HepG2 (cell line): ENCODE data around the gene ZNF391. TPM values are rescaled to one million over a fixed set of nuclear protein-coding genes. Genes with fewer than 3 reads are reported as not detected.

ENCODE experiments used
- AHR ChIP-seq: IDR thresholded peaks from 2 replicates; pipeline ENCODE4 v1.6.1; 2018; ENCODE audit warnings: missing genetic modification reagents, missing compliant biosample characterization
- ETV5 ChIP-seq: IDR thresholded peaks from 2 replicates; pipeline ENCODE4 v1.6.1; 2018; ENCODE audit warnings: missing biosample characterization, missing genetic modification reagents, inconsistent platforms, borderline replicate concordance
- FOXO1 ChIP-seq: sonication (generic); formaldehyde crosslinking; IDR thresholded peaks from 2 replicates; pipeline ENCODE4 v1.4.0; 2020; ENCODE audit warnings: missing genetic modification reagents
- GABPA ChIP-seq, 2 experiments: IDR thresholded peaks; 2 replicates each; pipeline ENCODE4 v1.6.1; 2011 to 2016; ENCODE audit warnings: low read depth in 2 of 2, low read length in 1 of 2, missing biosample characterization in 1 of 2, missing genetic modification characterization in 1 of 2
- HCFC1 ChIP-seq: fragments of 150-350 bp; IDR thresholded peaks from 2 replicates; pipeline ENCODE4 v1.6.1; 2014; ENCODE audit warnings: low read depth, low read length
- HHEX ChIP-seq: IDR thresholded peaks from 2 replicates; pipeline ENCODE4 v1.6.1; 2016; ENCODE audit warnings: control low read depth
- MBD4 ChIP-seq: IDR thresholded peaks from 2 replicates; pipeline ENCODE4 v1.6.1; 2012; ENCODE audit warnings: low read length, inconsistent platforms, borderline replicate concordance
- NCOA5 ChIP-seq: sonication (generic); formaldehyde crosslinking; IDR thresholded peaks from 2 replicates; pipeline ENCODE4 v1.4.0; 2020; ENCODE audit warnings: missing genetic modification reagents
- NFRKB ChIP-seq: fragments of 450-650 bp; IDR thresholded peaks from 2 replicates; pipeline ENCODE4 v1.6.1; 2017
- NRL ChIP-seq: sonication (generic); formaldehyde crosslinking; IDR thresholded peaks from 2 replicates; pipeline ENCODE4 v1.5.0; 2020; ENCODE audit warnings: missing genetic modification reagents, mild to moderate bottlenecking, moderate library complexity, borderline replicate concordance
- PAWR ChIP-seq: sonication (generic); formaldehyde crosslinking; IDR thresholded peaks from 2 replicates; pipeline ENCODE4 v1.4.0; 2020; ENCODE audit warnings: missing genetic modification reagents, mild to moderate bottlenecking, borderline replicate concordance
- PHF20 ChIP-seq: sonication (generic); formaldehyde crosslinking; IDR thresholded peaks from 2 replicates; pipeline ENCODE4 v1.5.0; 2020; ENCODE audit warnings: mild to moderate bottlenecking, missing genetic modification reagents
- PITX1 ChIP-seq: sonication (generic); formaldehyde crosslinking; IDR thresholded peaks from 2 replicates; pipeline ENCODE4 v1.5.1; 2020; ENCODE audit warnings: mild to moderate bottlenecking, missing genetic modification reagents
- RCOR2 ChIP-seq: IDR thresholded peaks from 2 replicates; pipeline ENCODE4 v1.6.1; 2016; ENCODE audit warnings: missing biosample characterization, missing genetic modification reagents
- SATB2 ChIP-seq: sonication (generic); formaldehyde crosslinking; IDR thresholded peaks from 2 replicates; pipeline ENCODE4 v1.5.0; 2020; ENCODE audit warnings: missing genetic modification reagents
- SKI ChIP-seq: fragments of 450-650 bp; IDR thresholded peaks from one replicate; pipeline ENCODE4 v1.6.1; 2018; ENCODE audit warnings: mild to moderate bottlenecking; ENCODE audit not compliant: partially characterized antibody
- SP4 ChIP-seq: sonication (generic); formaldehyde crosslinking; IDR thresholded peaks from 2 replicates; pipeline ENCODE4 v1.8.1; 2023; ENCODE audit warnings: mild to moderate bottlenecking, missing genetic modification reagents
- TBX2 ChIP-seq: sonication (generic); formaldehyde crosslinking; IDR thresholded peaks from 2 replicates; pipeline ENCODE4 v1.5.0; 2020; ENCODE audit warnings: missing genetic modification reagents, mild to moderate bottlenecking, borderline replicate concordance
- TCF12 ChIP-seq, 2 experiments: fragments of 450-650 bp in 1 of 2; sonication (generic) in 1 of 2; formaldehyde crosslinking in 1 of 2; IDR thresholded peaks; 2 replicates each; pipeline versions ENCODE4 v1.6.1 to v1.8.0; 2017 to 2022; ENCODE audit warnings: antibody characterized with exemption in 1 of 2, mild to moderate bottlenecking in 1 of 2, missing genetic modification reagents in 1 of 2, moderate library complexity in 1 of 2
- ZC3H4 ChIP-seq: sonication (generic); formaldehyde crosslinking; IDR thresholded peaks from 2 replicates; pipeline ENCODE4 v1.4.0; 2020; ENCODE audit warnings: missing genetic modification reagents, borderline replicate concordance
- ZMYM2 ChIP-seq: sonication (generic); formaldehyde crosslinking; IDR thresholded peaks from 2 replicates; pipeline ENCODE4 v1.8.0; 2022; ENCODE audit warnings: mild to moderate bottlenecking, missing genetic modification reagents
- ZNF205 ChIP-seq: IDR thresholded peaks from 2 replicates; pipeline ENCODE4 v1.6.1; 2018; ENCODE audit warnings: missing biosample characterization, missing genetic modification reagents
- ZNF350 ChIP-seq: sonication (generic); formaldehyde crosslinking; IDR thresholded peaks from 2 replicates; pipeline ENCODE4 v1.4.0; 2020; ENCODE audit warnings: mild to moderate bottlenecking, low read depth, missing genetic modification reagents, borderline replicate concordance
- ZNF446 ChIP-seq: sonication (generic); formaldehyde crosslinking; IDR thresholded peaks from 2 replicates; pipeline ENCODE4 v1.5.0; 2020; ENCODE audit warnings: mild to moderate bottlenecking, missing genetic modification reagents
- ZNF557 ChIP-seq: sonication (generic); formaldehyde crosslinking; IDR thresholded peaks from 2 replicates; pipeline ENCODE4 v1.4.0; 2020; ENCODE audit warnings: missing genetic modification reagents
- ZNF598 ChIP-seq: sonication (generic); formaldehyde crosslinking; IDR thresholded peaks from 2 replicates; pipeline ENCODE4 v1.5.1; 2020; ENCODE audit warnings: mild to moderate bottlenecking, missing genetic modification reagents, borderline replicate concordance
- ZNF75D ChIP-seq: sonication (generic); formaldehyde crosslinking; IDR thresholded peaks from 2 replicates; pipeline ENCODE4 v1.8.1; 2023; ENCODE audit warnings: missing genetic modification reagents, mild to moderate bottlenecking, borderline replicate concordance
- ZNF790 ChIP-seq: sonication (generic); formaldehyde crosslinking; IDR thresholded peaks from 2 replicates; pipeline ENCODE4 v1.8.0; 2022; ENCODE audit warnings: missing genetic modification reagents, mild to moderate bottlenecking, borderline replicate concordance
- polyA plus RNA-seq, 8 experiments: library from polyadenylated mRNA; depleted of rRNA in 3 of 8; stranded (reverse) in 7 of 8; unstranded in 1 of 8; fragments of >200 nt; fragmentation: Illumina TruSeq in 4 of 8; extraction: Trizol in 4 of 8; gene quantifications; 2 replicates each; pipeline versions ENCODE4 v1.2.1 to v1.2.3, GENCODE V29; 2011 to 2016; ENCODE audit warnings: low read depth in 4 of 8, missing spikeins in 1 of 8, mixed read lengths in 1 of 8; ENCODE audit not compliant: insufficient read depth in 1 of 8
- total RNA-seq, 5 experiments: library from RNA; depleted of rRNA; stranded (reverse); fragments of >200 nt; fragmentation: Illumina TruSeq; extraction: Trizol; gene quantifications; 2 replicates each; pipeline ENCODE4 v1.2.3, GENCODE V29; 2016; ENCODE audit warnings: low read depth in 1 of 5
- TF ChIP-seq, protein P1 (sequence below): sonication (generic); formaldehyde crosslinking; IDR thresholded peaks from 2 replicates; pipeline ENCODE4 v1.5.1; 2020; ENCODE audit warnings: mild to moderate bottlenecking, missing genetic modification reagents, moderate library complexity
- TF ChIP-seq, protein P2 (sequence below): sonication (generic); formaldehyde crosslinking; IDR thresholded peaks from 2 replicates; pipeline ENCODE4 v1.4.0; 2020; ENCODE audit warnings: missing genetic modification reagents; ENCODE audit errors: not compliant biosample characterization

Gene ZNF391
- total and polyA plus RNA-seq, 2 of the 13 experiments (the other 11 are each of a cell fraction or from before 2014, with no cell fraction given), result 0.78 to 1.7 TPM

DNA sequence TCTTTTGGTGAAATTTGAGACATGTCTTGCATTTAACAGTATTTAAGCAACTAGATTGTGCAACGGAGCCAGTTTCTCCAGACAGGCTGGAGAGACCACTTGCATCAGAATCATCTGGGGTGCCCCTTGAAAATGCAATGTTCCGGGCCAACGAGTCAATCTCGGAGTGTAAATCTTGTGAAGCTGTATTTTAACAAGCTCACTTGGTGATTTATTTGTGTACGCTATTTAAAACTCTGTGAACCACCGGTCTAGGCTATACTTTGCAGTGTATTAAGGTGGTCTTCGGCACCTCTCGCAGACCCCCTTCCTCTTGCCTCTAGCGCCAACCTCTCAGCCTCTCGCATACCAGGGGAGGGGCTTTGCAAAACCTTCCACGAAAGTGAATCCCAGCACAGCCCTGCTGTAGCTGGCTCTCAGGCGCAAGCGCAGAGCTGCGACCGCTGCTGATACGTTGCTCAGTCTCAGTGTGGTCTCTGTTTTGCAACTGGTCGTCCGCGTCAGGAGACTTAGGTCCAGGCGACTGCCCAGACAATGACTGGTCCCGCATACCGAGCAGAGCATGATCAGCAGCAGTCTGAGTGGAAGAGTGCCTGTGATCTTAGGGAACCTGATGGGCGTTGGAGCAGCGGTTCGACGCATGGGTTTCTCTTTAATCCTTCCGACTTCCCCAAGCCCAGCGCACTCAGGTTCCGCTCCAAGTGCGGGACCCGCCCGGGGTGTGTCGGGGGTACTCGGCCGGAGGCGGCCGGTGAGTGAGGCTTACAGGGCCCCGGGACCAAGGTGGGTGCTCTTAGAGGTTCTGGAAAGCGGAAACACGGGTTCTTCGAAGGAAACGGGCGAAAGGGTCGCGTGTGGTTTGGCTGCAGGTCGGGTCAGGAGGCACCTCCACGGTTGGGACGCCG, at the start of gene ZNF391 (continued):
- peak; percentile 90; the same call in 1 of the 2 replicates for TF ChIP-seq NRL
- peak; percentile 88 for TF ChIP-seq TBX2 (CRISPR knock-in tag)
- peak; percentile 38 for TF ChIP-seq ETV5 (CRISPR knock-in tag)
- TF ChIP-seq, protein P1, sequence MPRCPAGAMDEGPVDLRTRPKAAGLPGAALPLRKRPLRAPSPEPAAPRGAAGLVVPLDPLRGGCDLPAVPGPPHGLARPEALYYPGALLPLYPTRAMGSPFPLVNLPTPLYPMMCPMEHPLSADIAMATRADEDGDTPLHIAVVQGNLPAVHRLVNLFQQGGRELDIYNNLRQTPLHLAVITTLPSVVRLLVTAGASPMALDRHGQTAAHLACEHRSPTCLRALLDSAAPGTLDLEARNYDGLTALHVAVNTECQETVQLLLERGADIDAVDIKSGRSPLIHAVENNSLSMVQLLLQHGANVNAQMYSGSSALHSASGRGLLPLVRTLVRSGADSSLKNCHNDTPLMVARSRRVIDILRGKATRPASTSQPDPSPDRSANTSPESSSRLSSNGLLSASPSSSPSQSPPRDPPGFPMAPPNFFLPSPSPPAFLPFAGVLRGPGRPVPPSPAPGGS (CRISPR knock-in tag), result peak; percentile 94
- peak; percentile 71 for TF ChIP-seq PITX1 (CRISPR knock-in tag)
- peak; percentile 80 for TF ChIP-seq ZNF598 (CRISPR knock-in tag)
- TF ChIP-seq ZNF446, result no peak
- peak; percentile 47; the same call in 1 of the 2 replicates for TF ChIP-seq HHEX (CRISPR knock-in tag)
- no peak for TF ChIP-seq NCOA5
- peak; percentile 55; the same call in 1 of the 2 replicates for TF ChIP-seq ZNF205
- 0 out of 2 replicates have a peak, but pooled peaks have one; percentile 50 for TF ChIP-seq FOXO1 (CRISPR knock-in tag)
- no peak for TF ChIP-seq SATB2 (CRISPR knock-in tag)
- TF ChIP-seq ZNF75D, result peak; percentile 67; the same call in 1 of the 2 replicates
- TF ChIP-seq, protein P2, sequence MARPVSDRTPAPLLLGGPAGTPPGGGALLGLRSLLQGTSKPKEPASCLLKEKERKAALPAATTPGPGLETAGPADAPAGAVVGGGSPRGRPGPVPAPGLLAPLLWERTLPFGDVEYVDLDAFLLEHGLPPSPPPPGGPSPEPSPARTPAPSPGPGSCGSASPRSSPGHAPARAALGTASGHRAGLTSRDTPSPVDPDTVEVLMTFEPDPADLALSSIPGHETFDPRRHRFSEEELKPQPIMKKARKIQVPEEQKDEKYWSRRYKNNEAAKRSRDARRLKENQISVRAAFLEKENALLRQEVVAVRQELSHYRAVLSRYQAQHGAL (CRISPR knock-in tag), result no peak
- TF ChIP-seq TCF12 (IDR thresholded peaks at IDR 0.05), result no peak
- 0 out of 2 replicates have a peak, but pooled peaks have one; percentile 76 for TF ChIP-seq TCF12 (CRISPR knock-in tag; IDR thresholded peaks at IDR 0.05)
- TF ChIP-seq MBD4, result no peak
- TF ChIP-seq HCFC1, result peak; percentile 50; the same call in 1 of the 2 replicates
- TF ChIP-seq GABPA (IDR thresholded peaks at IDR 0.05; ENCODE audit: low read depth, low read length), result peak; percentile 41
- TF ChIP-seq GABPA (CRISPR knock-in tag; IDR thresholded peaks at IDR 0.05; ENCODE audit: low read depth), result peak; percentile 87
- no peak for TF ChIP-seq ZC3H4 (CRISPR knock-in tag)
- TF ChIP-seq RCOR2 (CRISPR knock-in tag), result peak; percentile 68; the same call in 1 of the 2 replicates
- peak; percentile 49 for TF ChIP-seq SKI
- TF ChIP-seq PAWR (CRISPR knock-in tag), result peak; percentile 81; the same call in 1 of the 2 replicates
- peak; percentile 98; the same call in 1 of the 2 replicates for TF ChIP-seq AHR
- TF ChIP-seq PHF20, result peak; percentile 81
- TF ChIP-seq ZMYM2 (CRISPR knock-in tag), result peak; percentile 98
- no peak for TF ChIP-seq ZNF557 (CRISPR knock-in tag)
- TF ChIP-seq SP4 (CRISPR knock-in tag), result no peak
- TF ChIP-seq NFRKB, result no peak
- peak; percentile 93 for TF ChIP-seq ZNF350 (CRISPR knock-in tag)
- TF ChIP-seq ZNF790 (CRISPR knock-in tag), result no peak
